Measurements from ENCODE around the gene TRIM72. TPM values are rescaled to one million over a fixed set of nuclear protein-coding genes. Genes with fewer than 3 reads are reported as not detected.

Gene TRIM72
- total and polyA plus RNA-seq, 2 of the 4 experiments (the other 2 are of a cell fraction), result not detected

- no peak for ATAC-seq (ENCODE audit: low read depth)
- WGBS, 2 experiments (ENCODE audit: extremely low coverage in 2 of 2, insufficient read length in 1 of 2), result 71% methylated on average over 5 of the region's 14 CpGs; no CpG with 5 or more reads in 1 of the 2 experiments
Measured at GRCh38 chr16:31260136-31260931, 46.4 kb downstream of the TRIM72 start.

More at GRCh38 chr16:31260136-31260931, 46.4 kb downstream of the TRIM72 start:
- Histone ChIP-seq H3K23ac (ENCODE audit: low read depth, low read length) (no peak overlapping the region), H2AK9ac (replicated peaks; ENCODE audit: low read depth, low read length, poor library complexity) (no peak overlapping the region), H3K9ac (ENCODE audit: low read depth, low read length) (no peak overlapping the region), H2AFZ (replicated peaks; ENCODE audit: low read length, poor library complexity) (no peak overlapping the region), H3K27ac (ENCODE audit: insufficient read depth, low read length) (no peak overlapping the region), H3K56ac (ENCODE audit: extremely low read depth, insufficient read depth, low read length) (no peak overlapping the region), H4K91ac (ENCODE audit: insufficient read depth, low read depth, low read length) (no peak overlapping the region), H3K79me1 (ENCODE audit: low read depth in 1 of 2, low read length in 2 of 2) (no peaks in the 10 kb centered on the region), H4K5ac (ENCODE audit: low read depth, low read length) (no peak overlapping the region), H3K18ac (ENCODE audit: low read depth, low read length) (no peak overlapping the region), H2BK20ac (ENCODE audit: low read depth, low read length) (no peak overlapping the region), H2BK15ac (ENCODE audit: low read depth, low read length) (no peak overlapping the region), H3K9me1 (ENCODE audit: insufficient read depth, low read length) (no peaks in the 10 kb centered on the region), H3K4me2 (ENCODE audit: low read depth, low read length) (no peak overlapping the region), H3K36me3 (ENCODE audit: control insufficient read depth, insufficient read depth, low read length) (no peaks in the 10 kb centered on the region), H4K8ac (ENCODE audit: low read depth in 2 of 2, low read length in 2 of 2) (no peak overlapping the region), H2AK5ac (ENCODE audit: low read depth, low read length) (no peak overlapping the region), H2BK120ac (ENCODE audit: low read depth, low read length) (no peak overlapping the region), H3K27me3 (ENCODE audit: control insufficient read depth, insufficient read depth, low read length) (peaks cover 3% of the 10 kb centered on the region), H3K4me3 (ENCODE audit: insufficient read depth, low read depth, low read length) (no peak overlapping the region), H2BK5ac (ENCODE audit: low read depth, low read length, poor library complexity, severe bottlenecking) (no peak overlapping the region), H4K20me1 (ENCODE audit: insufficient read depth, low read length) (no peaks in the 10 kb centered on the region), H3K4me1 (ENCODE audit: control insufficient read depth, insufficient read depth, low read length) (no peaks in the 10 kb centered on the region), H3K14ac (replicated peaks; ENCODE audit: low read depth, low read length) (no peak overlapping the region), H3K4ac (ENCODE audit: low read depth, low read length) (no peak overlapping the region), H3K9me3 (ENCODE audit: control insufficient read depth, insufficient read depth, low read length) (no peaks in the 10 kb centered on the region)
- in situ Hi-C loops (cut with MboI; ENCODE audit: low sequenced_read_pairs), result no loop called here
- no peak for DNase-seq
- intact Hi-C loops (cut with micrococcal nuclease), result no loop called here
- BruUV-seq (replicated peaks), result no TSS peak
- TF ChIP-seq BHLHE40 (IDR thresholded peaks at IDR 0.05; ENCODE audit: low read depth, low read length) (no peak), NFE2L2 (IDR thresholded peaks at IDR 0.05; ENCODE audit: low read depth, low read length) (no peak)
- dilution Hi-C loops (cut with HindIII; ENCODE audit: low sequenced_read_pairs, unreplicated experiment), result no loop called here
- ChIA-PET CTCF (no interaction called here), POLR2A (ENCODE audit: unreplicated experiment) (no interaction called here)
